Left ventricle myocardium superior (tissue), 1 donor: ENCODE data around the gene RAET1G. TPM values are rescaled to one million over a fixed set of nuclear protein-coding genes. Genes with fewer than 3 reads are reported as not detected.
A peak's percentile ranks its signal among the peaks of the same experiment; 100 is the strongest.
"Not testable (repeated sequence)": the region's sequence is repeated elsewhere in the genome, so short reads cannot be mapped to it uniquely, and the experiment has no call there.

Source experiments
- ATAC-seq: fragments of 200-7000 bp; cut with Tn5 transposase; one replicate; pipeline ENCODE4 v1.9.1; 2020; ENCODE audit warnings: mild to moderate bottlenecking, moderate library complexity
- DNase-seq: peaks from one replicate; pipeline ENCODE4 v3.0.0-alpha.2; 2020
- intact Hi-C: fragments of 100-400 bp; cut with micrococcal nuclease; formaldehyde crosslinking; loops from one replicate; pipeline ENCODE4 v1.11.0; 2022
- total RNA-seq: library from RNA; stranded (reverse); fragmentation: NEBNext Ultra II Directional; extraction: Animal tissue kit (Norgen Biotek cat#: 25700); gene quantifications from one replicate; pipeline ENCODE4 v1.2.1, GENCODE V29; 2021
- donor health status: DM: no; HTN: yes; CAD: no; lungs with severe emphysema.

RAET1G gene
- total RNA-seq, 1 donor from 2014 or later, result 0.32 TPM

GRCh38 chr6:149954984-149955653 lies 32.2 kb upstream of the RAET1G start:
- intact Hi-C loops, ATAC-seq, DNase-seq: not testable (repeated sequence)

- ATAC-seq, DNase-seq, intact Hi-C loops: not testable (repeated sequence)
These were observed 31.5 kb upstream of the RAET1G start for GRCh38 chr6:149954328-149954983.

DNA sequence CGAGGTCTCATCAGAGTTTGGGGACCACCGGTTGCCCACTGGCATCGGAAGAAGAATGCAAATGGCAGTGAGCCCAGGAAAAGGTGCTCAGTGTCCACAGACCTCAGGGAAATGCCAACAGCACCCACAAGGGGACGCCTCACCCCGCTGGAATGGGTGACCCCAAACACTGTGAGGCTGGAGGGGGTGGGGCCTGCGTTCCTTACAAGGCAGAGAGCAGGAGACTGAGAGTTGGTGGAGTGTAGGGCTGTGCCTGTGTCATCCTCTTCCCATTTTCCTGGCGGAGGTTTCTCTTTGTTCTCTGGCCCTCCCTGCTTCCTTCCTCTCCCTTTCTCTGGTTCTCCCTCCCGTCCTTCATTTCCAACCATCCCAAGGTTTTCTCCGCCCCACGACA lies 31.0 kb upstream of the RAET1G start:
- intact Hi-C loops, DNase-seq: not testable (repeated sequence)
- peak; percentile 51 for ATAC-seq

DNA sequence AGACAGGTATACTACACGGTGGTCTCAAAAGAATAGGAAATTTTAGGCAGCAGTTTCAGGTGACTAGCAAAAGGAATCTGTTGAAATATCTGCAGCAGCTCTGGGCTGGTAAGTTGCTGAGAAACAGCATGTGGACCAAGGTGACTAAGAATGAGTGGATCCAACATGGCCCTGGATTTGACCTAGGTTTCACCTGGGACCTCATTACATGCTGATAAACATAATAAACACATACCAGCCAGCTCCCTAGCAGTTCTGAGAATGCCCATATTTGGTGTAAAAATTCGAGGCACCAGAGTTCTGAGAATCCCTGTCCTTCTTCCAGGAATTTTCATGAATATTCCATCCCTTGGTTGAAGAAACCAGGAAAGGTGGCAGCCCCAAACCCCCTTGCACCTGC lies 30.5 kb upstream of the RAET1G start:
- intact Hi-C loops, ATAC-seq, DNase-seq: not testable (repeated sequence)

- no peak for DNase-seq
- intact Hi-C loops, result no loop called here
- no peak for ATAC-seq
These were observed 28.7 kb upstream of the RAET1G start for GRCh38 chr6:149951626-149952025.

DNA sequence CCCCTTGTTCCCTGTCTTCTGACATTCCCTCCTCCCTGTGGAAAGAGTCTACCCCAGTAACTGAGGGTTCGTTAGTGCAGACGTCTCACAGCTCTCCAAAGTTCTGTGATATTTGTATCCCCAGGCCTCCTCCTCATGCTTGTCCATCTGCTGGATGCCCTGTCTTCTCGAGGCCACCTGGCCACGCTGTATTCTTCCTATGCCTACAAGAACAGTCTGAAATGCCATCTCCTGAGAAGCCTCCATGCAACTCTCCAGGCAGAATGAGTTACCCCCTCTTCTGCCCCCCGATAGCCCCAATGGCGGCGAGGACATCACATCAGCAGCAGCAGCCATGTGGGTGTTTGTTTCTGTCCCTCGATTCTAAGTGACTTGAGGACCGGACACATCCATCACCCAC lies 28.2 kb upstream of the RAET1G start:
- ATAC-seq, result no peak

GRCh38 chr6:149950423-149950822 lies 27.5 kb upstream of the RAET1G start:
- ATAC-seq, result no peak
- DNase-seq, result no peak
- intact Hi-C loops, result no loop called here

More for the DNA sequence above, 28.2 kb upstream of the RAET1G start:
- no peak for DNase-seq
- intact Hi-C loops, result no loop called here

GRCh38 chr6:149948616-149949015 lies 25.7 kb upstream of the RAET1G start:
- ATAC-seq, result no peak
- intact Hi-C loops, result no loop called here
- DNase-seq, result no peak

- intact Hi-C loops, result no loop called here
- DNase-seq, result no peak
- no peak for ATAC-seq
These were observed 25.1 kb upstream of the RAET1G start for GRCh38 chr6:149948011-149948410.

GRCh38 chr6:149947533-149947932 lies 24.6 kb upstream of the RAET1G start:
- DNase-seq, ATAC-seq, intact Hi-C loops: not testable (repeated sequence)

DNA sequence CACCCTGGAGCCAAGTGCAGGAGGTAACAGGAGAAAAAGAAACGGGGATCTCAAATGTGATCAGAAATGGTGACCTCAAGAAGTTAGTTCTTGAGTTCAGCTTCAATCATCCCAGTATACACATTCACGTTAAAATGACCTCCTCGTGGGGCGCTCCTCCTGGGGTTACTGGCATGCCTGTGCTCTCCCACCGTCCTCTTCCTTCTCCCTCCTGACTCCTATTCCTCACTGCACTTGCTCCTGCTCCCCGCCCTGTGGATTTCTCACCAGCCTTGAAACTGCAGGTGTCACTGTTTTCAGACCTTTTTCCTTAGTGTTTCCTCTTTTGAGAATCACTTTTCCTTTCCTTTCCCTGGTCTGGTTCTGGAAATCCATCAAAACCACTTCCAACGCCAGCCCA lies 23.7 kb upstream of the RAET1G start:
- intact Hi-C loops, ATAC-seq, DNase-seq: not testable (repeated sequence)

- DNase-seq, ATAC-seq, intact Hi-C loops: not testable (repeated sequence)
These were observed 22.4 kb upstream of the RAET1G start for GRCh38 chr6:149945276-149945675.

GRCh38 chr6:149943321-149943720 lies 20.4 kb upstream of the RAET1G start:
- DNase-seq, ATAC-seq, intact Hi-C loops: not testable (repeated sequence)

DNA sequence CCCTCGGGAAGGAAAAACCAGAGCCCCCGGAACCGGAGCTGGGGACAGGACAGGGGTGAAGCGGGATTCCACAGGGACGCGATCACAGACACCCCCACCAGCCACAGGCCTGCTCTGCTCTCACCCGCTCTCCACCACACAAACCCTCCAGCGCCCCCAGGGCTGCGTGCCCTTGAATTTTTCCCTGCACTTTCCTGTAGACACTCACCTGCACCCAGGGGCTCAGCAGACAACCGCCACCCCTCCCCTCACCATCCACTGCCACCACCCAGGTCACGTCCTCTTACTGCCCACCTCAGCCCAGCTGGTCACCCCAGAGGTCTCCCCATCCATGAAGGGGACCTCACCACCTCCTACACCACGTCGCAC lies 19.5 kb upstream of the RAET1G start:
- peak; percentile 8 for ATAC-seq
- intact Hi-C loops, result no loop called here
- DNase-seq, result no peak

DNA sequence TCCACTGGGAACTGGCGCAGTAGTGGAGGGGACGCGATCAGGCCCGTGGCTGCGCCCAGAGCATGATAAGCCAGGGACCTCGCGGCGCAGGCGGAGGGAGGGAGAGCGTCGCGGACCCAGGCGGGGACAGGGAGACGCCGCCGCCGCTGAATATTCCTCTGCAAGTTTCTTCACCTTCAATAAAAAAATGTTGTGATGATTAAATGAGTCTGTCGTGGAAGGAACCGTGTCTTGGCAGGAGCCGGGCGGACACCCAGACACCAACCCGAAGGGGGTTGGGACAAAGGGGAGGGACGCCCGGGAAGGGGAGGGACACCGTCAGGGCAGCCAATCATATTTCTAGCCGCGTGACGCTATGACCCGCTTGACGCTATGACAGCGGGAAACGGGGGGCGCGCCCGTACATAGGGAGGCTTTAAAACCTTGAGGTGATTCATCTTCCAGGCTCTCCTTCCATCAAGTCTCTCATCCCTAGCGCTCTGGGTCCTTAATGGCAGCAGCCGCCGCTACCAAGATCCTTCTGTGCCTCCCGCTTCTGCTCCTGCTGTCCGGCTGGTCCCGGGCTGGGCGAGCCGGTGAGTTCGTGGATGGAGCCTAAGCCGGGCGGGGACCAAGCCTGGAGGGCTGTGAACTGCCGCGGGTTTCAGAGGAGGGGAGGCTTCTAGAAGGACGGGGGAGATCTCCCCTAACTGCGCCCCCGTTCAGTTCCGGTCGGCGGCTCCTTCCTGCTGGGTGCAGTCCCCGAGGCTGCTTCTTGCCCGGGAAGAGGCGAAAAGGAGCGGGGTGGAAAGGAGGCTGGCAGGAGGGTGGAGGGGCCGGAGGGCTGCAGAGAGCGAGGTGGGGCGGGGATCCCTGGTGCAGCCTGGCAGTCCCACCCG lies 18.9 kb upstream of the RAET1G start, which contains the start of gene ULBP2:
Gene ULBP2 (plus strand): TSS at position 432 of the 878 bp plus-strand sequence. CDS start 59 bp downstream, at position 491.
- peak; percentile 87 for DNase-seq
- intact Hi-C loops, result no loop called here
- peak; percentile 98 for ATAC-seq

DNA sequence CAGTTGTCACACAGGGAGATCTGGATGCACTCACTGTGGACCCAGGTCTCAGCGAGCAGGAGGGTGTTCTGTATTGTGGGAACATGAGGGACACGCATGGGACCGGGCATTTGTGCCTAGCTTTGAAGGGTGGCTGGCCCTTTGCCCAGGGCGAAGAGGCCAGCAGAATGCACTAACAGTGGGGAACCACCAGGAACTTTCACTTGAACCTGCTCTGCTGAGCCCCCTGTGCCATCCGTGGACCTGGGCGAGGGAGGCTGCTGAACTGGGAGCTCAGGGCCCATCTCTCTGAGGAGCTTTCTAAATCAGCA lies 17.7 kb upstream of the RAET1G start:
- ATAC-seq, result no peak
- intact Hi-C loops, result no loop called here
- no peak for DNase-seq

DNA sequence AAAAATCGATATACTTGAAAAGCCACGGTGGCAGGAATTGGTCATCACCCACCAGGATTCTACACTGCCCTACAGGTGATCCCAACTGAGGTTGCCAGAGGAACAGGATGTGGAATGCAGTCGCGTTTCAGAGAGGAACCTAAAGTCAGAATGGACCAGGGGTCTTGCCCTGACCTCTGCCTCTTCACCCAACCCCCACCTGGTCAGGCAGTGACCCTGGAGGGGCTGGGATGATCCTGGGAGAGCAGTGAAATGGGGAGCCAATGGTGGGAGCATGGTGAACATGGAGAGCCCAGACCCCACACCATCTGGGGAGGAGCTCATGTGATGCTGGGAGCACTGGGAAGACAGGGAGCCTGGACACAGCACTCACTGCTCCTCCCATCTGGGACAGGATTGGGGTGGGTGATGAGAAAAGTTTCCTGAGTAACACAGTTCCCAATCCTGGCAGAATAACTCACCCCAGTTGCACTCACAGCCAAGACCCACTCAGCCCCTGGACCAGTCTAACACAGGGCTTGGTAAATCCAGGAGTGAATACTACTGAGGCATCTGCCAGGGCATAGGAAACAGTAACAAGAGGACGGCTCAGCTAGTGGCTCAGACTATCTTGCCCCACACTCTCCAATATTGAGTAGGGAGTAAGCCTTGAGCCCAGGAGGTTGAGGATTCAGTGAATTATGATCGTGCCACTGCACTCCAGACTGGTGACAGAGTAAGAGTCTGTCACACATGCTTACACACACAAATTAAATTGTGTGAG lies 17.2 kb upstream of the RAET1G start:
- DNase-seq, result no peak
- ATAC-seq, result no peak
- intact Hi-C loops, result loop anchor here (5.0 kb wide), 1 partner anchor 62 kb away; no protein-coding TSS in a partner anchor

GRCh38 chr6:149939356-149939648 lies 16.4 kb upstream of the RAET1G start:
- ATAC-seq, result no peak
- intact Hi-C loops, result loop anchor here (5.0 kb wide), 1 partner anchor 63 kb away; no protein-coding TSS in a partner anchor

More at GRCh38 chr6:149939356-149939648, 16.4 kb upstream of the RAET1G start:
- no peak for DNase-seq
